ENCODE results near the gene PRDM16. TPM values are rescaled to one million over a fixed set of nuclear protein-coding genes. Genes with fewer than 3 reads are reported as not detected.
A peak's percentile ranks its signal among the peaks of the same experiment; 100 is the strongest.

Gene PRDM16
- total and polyA plus RNA-seq, 2 of the 4 experiments (the other 2 are of a cell fraction): 0.02 TPM; not detected in 1

GRCh38 chr1:3393024-3393986 is 324.3 kb downstream of the PRDM16 start:
- no peak overlapping the region for H2BK5ac ChIP-seq (ENCODE audit: low read depth, low read length, poor library complexity, severe bottlenecking)
- no peaks in the 10 kb centered on the region for H3K9me1 ChIP-seq (ENCODE audit: insufficient read depth, low read length)
- H2BK20ac ChIP-seq (ENCODE audit: low read depth, low read length): no peak overlapping the region
- dilution Hi-C loops (cut with HindIII; ENCODE audit: low sequenced_read_pairs, unreplicated experiment): no loop called here
- no peaks in the 10 kb centered on the region for H4K20me1 ChIP-seq (ENCODE audit: insufficient read depth, low read length)
- H3K27me3 ChIP-seq (ENCODE audit: control insufficient read depth, insufficient read depth, low read length): peaks cover 67% of the 10 kb centered on the region
- ATAC-seq (ENCODE audit: low read depth): peak; percentile 79
- in situ Hi-C loops (cut with MboI; ENCODE audit: low sequenced_read_pairs): no loop called here
- DNase-seq: peak; percentile 12
- no peaks in the 10 kb centered on the region for H3K79me1 ChIP-seq (ENCODE audit: low read depth in 1 of 2, low read length in 2 of 2)
- H3K4ac ChIP-seq (ENCODE audit: low read depth, low read length): no peak overlapping the region
- no peak overlapping the region for H3K56ac ChIP-seq (ENCODE audit: extremely low read depth, insufficient read depth, low read length)
- peak overlapping the region; percentile 29 for H3K4me2 ChIP-seq (ENCODE audit: low read depth, low read length)
- H2AFZ ChIP-seq (replicated peaks; ENCODE audit: low read length, poor library complexity): peak overlapping the region; percentile 54
- no peak overlapping the region for H2BK15ac ChIP-seq (ENCODE audit: low read depth, low read length)
- no peak overlapping the region for H3K4me3 ChIP-seq (ENCODE audit: insufficient read depth, low read depth, low read length)
- H3K9me3 ChIP-seq (ENCODE audit: control insufficient read depth, insufficient read depth, low read length): no peaks in the 10 kb centered on the region
- no TSS peak for BruUV-seq (replicated peaks)
- peaks cover 5% of the 10 kb centered on the region; the same call in 1 of the 2 replicates for H3K4me1 ChIP-seq (ENCODE audit: control insufficient read depth, insufficient read depth, low read length)
- H2BK120ac ChIP-seq (ENCODE audit: low read depth, low read length): no peak overlapping the region
- CTCF ChIA-PET: no interaction called here
- no peak overlapping the region for H2AK9ac ChIP-seq (replicated peaks; ENCODE audit: low read depth, low read length, poor library complexity)
- no peak overlapping the region for H3K9ac ChIP-seq (ENCODE audit: low read depth, low read length)
- no peak overlapping the region for H3K23ac ChIP-seq (ENCODE audit: low read depth, low read length)
- 7% methylated on average over 32 of the region's 63 CpGs; no CpG with 5 or more reads in 1 of the 2 experiments for WGBS, 2 experiments (ENCODE audit: extremely low coverage in 2 of 2, insufficient read length in 1 of 2)
- H3K18ac ChIP-seq (ENCODE audit: low read depth, low read length): no peak overlapping the region
- H3K27ac ChIP-seq (ENCODE audit: insufficient read depth, low read length): no peak overlapping the region
- POLR2A ChIA-PET (ENCODE audit: unreplicated experiment): no interaction called here
- no peak overlapping the region for H4K5ac ChIP-seq (ENCODE audit: low read depth, low read length)
- H4K8ac ChIP-seq (ENCODE audit: low read depth in 2 of 2, low read length in 2 of 2): no peak overlapping the region
- no peak overlapping the region for H3K14ac ChIP-seq (replicated peaks; ENCODE audit: low read depth, low read length)
- H2AK5ac ChIP-seq (ENCODE audit: low read depth, low read length): no peak overlapping the region
- no peak overlapping the region for H4K91ac ChIP-seq (ENCODE audit: insufficient read depth, low read depth, low read length)
- intact Hi-C loops (cut with micrococcal nuclease): no loop called here
- H3K36me3 ChIP-seq (ENCODE audit: control insufficient read depth, insufficient read depth, low read length): no peaks in the 10 kb centered on the region
- no peak for TF ChIP-seq BHLHE40 (IDR thresholded peaks at IDR 0.05; ENCODE audit: low read depth, low read length)
- TF ChIP-seq MAZ (IDR thresholded peaks at IDR 0.05; ENCODE audit: borderline replicate concordance, low read depth, low read length): no peak
- TF ChIP-seq MXI1 (IDR thresholded peaks at IDR 0.05; ENCODE audit: borderline replicate concordance, low read depth, low read length): no peak
- TF ChIP-seq, protein P1, sequence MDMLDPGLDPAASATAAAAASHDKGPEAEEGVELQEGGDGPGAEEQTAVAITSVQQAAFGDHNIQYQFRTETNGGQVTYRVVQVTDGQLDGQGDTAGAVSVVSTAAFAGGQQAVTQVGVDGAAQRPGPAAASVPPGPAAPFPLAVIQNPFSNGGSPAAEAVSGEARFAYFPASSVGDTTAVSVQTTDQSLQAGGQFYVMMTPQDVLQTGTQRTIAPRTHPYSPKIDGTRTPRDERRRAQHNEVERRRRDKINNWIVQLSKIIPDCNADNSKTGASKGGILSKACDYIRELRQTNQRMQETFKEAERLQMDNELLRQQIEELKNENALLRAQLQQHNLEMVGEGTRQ (IDR thresholded peaks at IDR 0.05; ENCODE audit: low read depth, low read length): no peak
- TF ChIP-seq FOS (IDR thresholded peaks at IDR 0.05; ENCODE audit: low read depth, low read length): no peak
- TF ChIP-seq, protein P2, sequence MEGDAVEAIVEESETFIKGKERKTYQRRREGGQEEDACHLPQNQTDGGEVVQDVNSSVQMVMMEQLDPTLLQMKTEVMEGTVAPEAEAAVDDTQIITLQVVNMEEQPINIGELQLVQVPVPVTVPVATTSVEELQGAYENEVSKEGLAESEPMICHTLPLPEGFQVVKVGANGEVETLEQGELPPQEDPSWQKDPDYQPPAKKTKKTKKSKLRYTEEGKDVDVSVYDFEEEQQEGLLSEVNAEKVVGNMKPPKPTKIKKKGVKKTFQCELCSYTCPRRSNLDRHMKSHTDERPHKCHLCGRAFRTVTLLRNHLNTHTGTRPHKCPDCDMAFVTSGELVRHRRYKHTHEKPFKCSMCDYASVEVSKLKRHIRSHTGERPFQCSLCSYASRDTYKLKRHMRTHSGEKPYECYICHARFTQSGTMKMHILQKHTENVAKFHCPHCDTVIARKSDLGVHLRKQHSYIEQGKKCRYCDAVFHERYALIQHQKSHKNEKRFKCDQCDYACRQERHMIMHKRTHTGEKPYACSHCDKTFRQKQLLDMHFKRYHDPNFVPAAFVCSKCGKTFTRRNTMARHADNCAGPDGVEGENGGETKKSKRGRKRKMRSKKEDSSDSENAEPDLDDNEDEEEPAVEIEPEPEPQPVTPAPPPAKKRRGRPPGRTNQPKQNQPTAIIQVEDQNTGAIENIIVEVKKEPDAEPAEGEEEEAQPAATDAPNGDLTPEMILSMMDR (conservative IDR thresholded peaks at IDR 0.05; ENCODE audit: low read depth, low read length): no peak
- TF ChIP-seq CEBPB (IDR thresholded peaks at IDR 0.05; ENCODE audit: low read depth, low read length): no peak
- no peak for TF ChIP-seq SMC3 (IDR thresholded peaks at IDR 0.05; ENCODE audit: low read depth, low read length)
- TF ChIP-seq ELK1 (IDR thresholded peaks at IDR 0.05; ENCODE audit: borderline replicate concordance, low read depth, low read length): no peak
- no peak for TF ChIP-seq RAD21 (IDR thresholded peaks at IDR 0.05; ENCODE audit: low read length)
- TF ChIP-seq POLR2A (IDR thresholded peaks at IDR 0.05; ENCODE audit: low read depth, low read length): no peak
- TF ChIP-seq NFE2L2 (IDR thresholded peaks at IDR 0.05; ENCODE audit: low read depth, low read length): no peak
- no peak for TF ChIP-seq CHD1 (IDR thresholded peaks at IDR 0.05; ENCODE audit: low read depth, low read length)
- no peak for TF ChIP-seq RFX5 (IDR thresholded peaks at IDR 0.05; ENCODE audit: low read depth, low read length)
